Omental fat pad (tissue), 4 donors: ENCODE results near the gene RTKN. TPM values are rescaled to one million over a fixed set of nuclear protein-coding genes. Genes with fewer than 3 reads are reported as not detected.

ENCODE experiments used
- ATAC-seq: fragments of 150-250 bp; one replicate; pipeline ENCODE4 v1.9.1; 2016; ENCODE audit warnings: mild to moderate bottlenecking, moderate library complexity; ENCODE audit not compliant: low FRiP score
- DNase-seq: peaks from one replicate; pipeline ENCODE4 v3.0.0-alpha.2; 2019; ENCODE audit warnings: low spot score
- CTCF ChIP-seq, 3 donors: fragments of 450-650 bp; IDR thresholded peaks; one replicate each; pipeline ENCODE4 v1.5.1; 2016 to 2017; ENCODE audit warnings: antibody characterized with exemption in 3 of 3, mild to moderate bottlenecking in 3 of 3, moderate library complexity in 2 of 3
- total RNA-seq, 4 donors: library from RNA; depleted of rRNA; stranded (reverse); fragments of >200 nt; gene quantifications; one replicate each; pipeline ENCODE4 v1.1.0, GENCODE V29; 2016

RTKN gene
- total RNA-seq, 4 donors from 2014 or later, result 9.1 to 32.2 (median 19.3) TPM

DNA sequence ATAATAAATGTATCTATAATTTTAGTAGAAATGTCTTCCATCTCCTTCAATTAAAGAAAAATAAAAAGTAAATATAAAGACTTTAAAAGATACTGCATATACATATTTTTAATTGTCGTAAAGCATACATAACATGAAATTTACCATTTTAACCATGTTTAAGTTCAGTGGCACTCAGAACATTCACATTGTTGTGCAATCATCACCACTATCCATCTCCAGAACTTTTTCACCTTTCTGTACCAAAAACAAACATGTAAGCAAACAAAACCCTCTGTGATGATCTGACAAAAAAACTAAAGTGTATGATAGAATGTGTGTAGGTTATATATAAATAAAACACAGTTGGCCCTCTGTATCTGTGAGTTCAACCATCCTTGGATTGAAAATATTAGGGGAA is 48.2 kb downstream of the RTKN start:
- ATAC-seq (no peak), DNase-seq (no peak)
- no peak for TF ChIP-seq CTCF (IDR thresholded peaks at IDR 0.05)

DNA sequence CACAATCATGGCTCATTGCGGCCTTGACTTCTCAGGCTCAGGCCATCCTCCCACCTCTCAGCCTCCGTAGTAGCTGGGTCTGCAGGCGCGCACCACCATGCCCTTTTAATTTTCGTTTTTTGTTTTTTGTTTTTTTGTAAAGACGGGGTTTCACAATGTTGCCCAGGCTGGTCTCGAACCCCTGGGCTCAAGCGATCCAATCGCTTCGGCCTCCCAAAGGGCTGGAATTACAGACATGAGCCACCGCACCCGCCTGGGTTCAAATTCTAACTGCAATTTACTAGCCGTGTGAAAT is 49.3 kb downstream of the RTKN start:
- no peak for TF ChIP-seq CTCF (IDR thresholded peaks at IDR 0.05)
- DNase-seq, result no peak
- ATAC-seq, result no peak

GRCh38 chr2:74391580-74392448 is 49.9 kb downstream of the RTKN start:
- peak; percentile 83 for DNase-seq
- ATAC-seq, result peak; percentile 91
- peak in 1 of 3 donors; percentile 70 for TF ChIP-seq CTCF (IDR thresholded peaks at IDR 0.05)

GRCh38 chr2:74391209-74391579 is 50.5 kb downstream of the RTKN start:
- TF ChIP-seq CTCF (IDR thresholded peaks at IDR 0.05), result no peak
- ATAC-seq, result peak; percentile 25

DNA sequence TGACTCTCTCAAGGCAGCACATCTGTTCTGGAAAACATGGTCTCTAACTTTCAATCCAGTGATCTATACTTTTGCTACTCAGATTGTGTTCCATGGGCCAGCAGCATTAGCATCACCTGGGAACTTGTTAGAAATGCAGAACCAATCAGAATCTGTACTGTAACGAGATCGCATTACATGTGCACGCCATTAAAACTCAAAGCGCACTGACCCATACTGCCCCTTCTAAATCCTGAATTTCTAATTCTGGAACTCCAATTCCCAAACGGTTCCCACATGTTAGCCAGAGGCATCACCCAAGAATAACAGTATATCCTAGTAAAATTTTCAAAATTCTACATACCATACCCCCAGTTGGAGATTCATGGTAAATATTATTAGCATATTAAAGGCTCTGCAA is 51.1 kb downstream of the RTKN start:
- DNase-seq, result no peak
- no peak for ATAC-seq
- no peak for TF ChIP-seq CTCF (IDR thresholded peaks at IDR 0.05)

More at GRCh38 chr2:74391209-74391579, 50.5 kb downstream of the RTKN start:
- no peak for DNase-seq

GRCh38 chr2:74387346-74387745 is 54.4 kb downstream of the RTKN start:
- no peak for TF ChIP-seq CTCF (IDR thresholded peaks at IDR 0.05)
- DNase-seq (no peak), ATAC-seq (no peak)

- no peak for TF ChIP-seq CTCF (IDR thresholded peaks at IDR 0.05)
- no peak for DNase-seq
- no peak for ATAC-seq
Observed at GRCh38 chr2:74385396-74385795, 56.3 kb downstream of the RTKN start.
